ENCODE results near the gene ASMT. TPM values are rescaled to one million over a fixed set of nuclear protein-coding genes. Genes with fewer than 3 reads are reported as not detected.

Gene ASMT
- total RNA-seq, 1 donor from 2014 or later, result not detected

Other genes with a start within 250 kb of the ASMT start
- gene SLC25A6, start 222.9 kb upstream of the ASMT start, total RNA-seq, result 153 and 193 TPM in 2 replicates
- gene ASMTL, start 162.2 kb upstream of the ASMT start, total RNA-seq, result 10.7 and 12.2 TPM in 2 replicates
- under 0.01 and 0.40 TPM in 2 replicates for gene P2RY8, start 77.9 kb upstream of the ASMT start, total RNA-seq
- 13.1 and 16.9 TPM in 2 replicates for gene AKAP17A, start 23.5 kb upstream of the ASMT start, total RNA-seq